IMR-90 (cell line): ENCODE results near the gene CEP68. TPM values are rescaled to one million over a fixed set of nuclear protein-coding genes. Genes with fewer than 3 reads are reported as not detected.
A peak's percentile ranks its signal among the peaks of the same experiment; 100 is the strongest.

Experiments
- ATAC-seq: fragments of 200-7000 bp; cut with Tn5 transposase; 2 replicates; pipeline ENCODE4 v1.9.1; 2020; ENCODE audit warnings: low read depth, mild to moderate bottlenecking, moderate library complexity
- BruUV-seq: library from RNA; stranded (reverse); fragments of 400-500 nt; replicated peaks from 2 replicates; lab custom pipeline; 2021; lab: Mats Ljungman, UMichigan
- CTCF ChIA-PET: fragments of 300-600 bp; formaldehyde crosslinking; extraction: SDS; loops from one replicate; lab custom pipeline; 2021; ENCODE audit warnings: antibody characterized with exemption; lab: Yijun Ruan, JAX
- POLR2A ChIA-PET: fragments of 300-600 bp; sonication (Branson Sonifier 250); formaldehyde crosslinking; loops from one replicate; lab custom pipeline; 2022; ENCODE audit warnings: antibody characterized with exemption; ENCODE audit not compliant: unreplicated experiment; lab: Charles Lee
- DNase-seq: peaks from one replicate; pipeline ENCODE4 v3.0.0; 2013
- H2AFZ ChIP-seq: replicated peaks from 2 replicates; pipeline ENCODE3; 2013; ENCODE audit warnings: low read length, mild to moderate bottlenecking; ENCODE audit not compliant: poor library complexity
- H2AK5ac ChIP-seq: 2 replicates; pipeline ENCODE4 v1.6.1; 2013; ENCODE audit warnings: low read depth, low read length, inconsistent platforms
- H2AK9ac ChIP-seq: replicated peaks from 2 replicates; pipeline ENCODE3; 2013; ENCODE audit warnings: mild to moderate bottlenecking, low read depth, low read length, moderate library complexity; ENCODE audit not compliant: poor library complexity
- H2BK120ac ChIP-seq: 2 replicates; pipeline ENCODE4 v1.6.1; 2013; ENCODE audit warnings: low read depth, low read length, inconsistent platforms
- H2BK15ac ChIP-seq: 3 replicates; pipeline ENCODE4 v1.6.1; 2013; ENCODE audit warnings: low read depth, low read length, inconsistent platforms
- H2BK20ac ChIP-seq: 2 replicates; pipeline ENCODE4 v1.6.1; 2013; ENCODE audit warnings: low read depth, mild to moderate bottlenecking, inconsistent platforms, low read length, moderate library complexity
- H2BK5ac ChIP-seq: 2 replicates; pipeline ENCODE4 v1.6.1; 2013; ENCODE audit warnings: mild to moderate bottlenecking, low read depth, low read length, inconsistent platforms; ENCODE audit not compliant: poor library complexity, severe bottlenecking
- H3K14ac ChIP-seq: replicated peaks from 2 replicates; pipeline ENCODE4 v1.6.1; 2013; ENCODE audit warnings: low read depth, low read length, inconsistent platforms
- H3K18ac ChIP-seq: 2 replicates; pipeline ENCODE4 v1.6.1; 2013; ENCODE audit warnings: low read depth, low read length, control low read depth
- H3K23ac ChIP-seq: 2 replicates; pipeline ENCODE4 v1.6.1; 2013; ENCODE audit warnings: low read depth, low read length, inconsistent platforms
- H3K27ac ChIP-seq: 2 replicates; pipeline ENCODE4 v1.5.1; 2013; ENCODE audit warnings: mild to moderate bottlenecking, control low read depth, low read length; ENCODE audit not compliant: insufficient read depth
- H3K27me3 ChIP-seq: 2 replicates; pipeline ENCODE4 v1.6.1; 2013; ENCODE audit warnings: low read length; ENCODE audit not compliant: control insufficient read depth, insufficient read depth
- H3K36me3 ChIP-seq: 2 replicates; pipeline ENCODE4 v1.6.1; 2013; ENCODE audit warnings: low read length, mixed read lengths; ENCODE audit not compliant: control insufficient read depth, insufficient read depth
- H3K4ac ChIP-seq: 2 replicates; pipeline ENCODE4 v1.6.1; 2013; ENCODE audit warnings: low read depth, low read length, inconsistent platforms
- H3K4me1 ChIP-seq: 2 replicates; pipeline ENCODE4 v1.6.1; 2013; ENCODE audit warnings: low read length, mixed read lengths; ENCODE audit not compliant: control insufficient read depth, insufficient read depth
- H3K4me2 ChIP-seq: 2 replicates; pipeline ENCODE4 v1.6.1; 2013; ENCODE audit warnings: low read depth, mild to moderate bottlenecking, control low read depth, low read length, moderate library complexity
- H3K4me3 ChIP-seq: 2 replicates; pipeline ENCODE4 v1.5.1; 2013; ENCODE audit warnings: low read depth, mild to moderate bottlenecking, control low read depth, low read length, moderate library complexity; ENCODE audit not compliant: insufficient read depth
- H3K56ac ChIP-seq: 2 replicates; pipeline ENCODE4 v1.6.1; 2013; ENCODE audit warnings: low read length, inconsistent platforms; ENCODE audit not compliant: insufficient read depth; ENCODE audit errors: extremely low read depth
- H3K79me1 ChIP-seq, 2 experiments: 2 replicates each; pipeline ENCODE4 v1.6.1; 2013; ENCODE audit warnings: low read length in 2 of 2, inconsistent platforms in 1 of 2, low read depth in 1 of 2
- H3K9ac ChIP-seq: 2 replicates; pipeline ENCODE4 v1.6.1; 2013; ENCODE audit warnings: low read depth, low read length, control low read depth
- H3K9me1 ChIP-seq: 2 replicates; pipeline ENCODE4 v1.6.1; 2013; ENCODE audit warnings: low read length, inconsistent platforms; ENCODE audit not compliant: insufficient read depth
- H3K9me3 ChIP-seq: 2 replicates; pipeline ENCODE4 v1.6.1; 2013; ENCODE audit warnings: low read length; ENCODE audit not compliant: control insufficient read depth, insufficient read depth
- H4K20me1 ChIP-seq: 2 replicates; pipeline ENCODE4 v1.6.1; 2013; ENCODE audit warnings: low read length, inconsistent platforms; ENCODE audit not compliant: insufficient read depth
- H4K5ac ChIP-seq: 2 replicates; pipeline ENCODE4 v1.6.1; 2013; ENCODE audit warnings: mild to moderate bottlenecking, low read depth, low read length, control low read depth
- H4K8ac ChIP-seq, 2 experiments: 2 replicates each; pipeline ENCODE4 v1.6.1; 2013; ENCODE audit warnings: low read depth in 2 of 2, low read length in 2 of 2, control low read depth in 1 of 2, inconsistent platforms in 1 of 2
- H4K91ac ChIP-seq: 2 replicates; pipeline ENCODE4 v1.6.1; 2013; ENCODE audit warnings: low read depth, low read length, inconsistent platforms; ENCODE audit not compliant: insufficient read depth
- MAFK ChIP-seq: IDR thresholded peaks from 2 replicates; pipeline ENCODE4 v1.6.1; 2012; ENCODE audit warnings: low read depth, low read length, improper control_type of control experiment
- RCOR1 ChIP-seq: IDR thresholded peaks from 2 replicates; pipeline ENCODE4 v1.6.1; 2012; ENCODE audit warnings: mild to moderate bottlenecking, low read length, improper control_type of control experiment; ENCODE audit not compliant: insufficient replicate concordance
- WGBS, 2 experiments: methylation state at CpG; one replicate each; pipeline versions ENCODE4 v1.1.5 to v1.1.7; 2013; ENCODE audit warnings: missing lambda C conversion rate in 2 of 2; ENCODE audit not compliant: insufficient read length in 1 of 2; ENCODE audit errors: extremely low coverage in 2 of 2; 5-methylcytosine and 5-hydroxymethylcytosine counted together
- dilution Hi-C: fragments of 300-500 bp; cut with HindIII; formaldehyde crosslinking; loops from one replicate; pipeline ENCODE4 v1.14.3; 2018; ENCODE audit warnings: low sequenced_read_pairs; ENCODE audit not compliant: unreplicated experiment
- in situ Hi-C: fragments of 300-500 bp; cut with MboI; formaldehyde crosslinking; loops from 3 replicates; pipeline ENCODE4 v1.14.3; 2019; ENCODE audit warnings: low sequenced_read_pairs, inconsistent platforms, mixed read lengths
- intact Hi-C: fragments of 100-400 bp; cut with micrococcal nuclease; formaldehyde crosslinking; loops from 2 replicates; pipeline ENCODE4 v1.10.0; 2022
- polyA plus RNA-seq, 3 experiments: library from polyadenylated mRNA; depleted of rRNA; stranded (reverse); fragments of >200 nt; gene quantifications; 2 replicates each; pipeline ENCODE4 v1.2.3, GENCODE V29; 2012; ENCODE audit warnings: low replicate concordance in 1 of 3
- total RNA-seq: library from RNA; depleted of rRNA; stranded (reverse); fragments of >200 nt; gene quantifications from 2 replicates; pipeline ENCODE4 v1.2.3, GENCODE V29; 2012

CEP68 gene
- total and polyA plus RNA-seq, 2 of the 4 experiments (the other 2 are of a cell fraction): 5.5 to 5.6 TPM

GRCh38 chr2:65134158-65134557 lies 77.9 kb downstream of the CEP68 start:
- Histone ChIP-seq H4K91ac (no peak overlapping the region), H3K4me3 (no peak overlapping the region), H2BK120ac (no peak overlapping the region), H2BK20ac (no peak overlapping the region), H4K20me1 (peaks cover 7% of the 10 kb centered on the region), H3K27me3 (no peaks in the 10 kb centered on the region), H2AK5ac (no peak overlapping the region), H3K4me1 (peaks cover 4% of the 10 kb centered on the region), H3K36me3 (no peaks in the 10 kb centered on the region), H3K4me2 (no peak overlapping the region), H3K27ac (no peak overlapping the region), H3K9ac (no peak overlapping the region), H2AK9ac (no peak overlapping the region), H2BK15ac (no peak overlapping the region), H3K79me1 (peaks cover 3 to 6% of the 10 kb centered on the region in 2 experiments; a peak in 3 of 4 replicates), H3K56ac (no peak overlapping the region), H3K18ac (no peak overlapping the region), H2AFZ (no peak overlapping the region), H3K14ac (no peak overlapping the region), H2BK5ac (no peak overlapping the region), H4K8ac (no peak overlapping the region), H4K5ac (no peak overlapping the region), H3K9me1 (peaks cover 5% of the 10 kb centered on the region; the same call in 1 of the 2 replicates), H3K4ac (no peak overlapping the region), H3K23ac (no peak overlapping the region), H3K9me3 (no peaks in the 10 kb centered on the region)
- BruUV-seq: no TSS peak
- ChIA-PET POLR2A (interaction anchor here (0.7 kb wide), 1 partner anchor 14 kb away, joined by 3 read pairs; no protein-coding TSS in a partner anchor), CTCF (no interaction called here)
- intact Hi-C loops: loop anchor here (5.0 kb wide), 1 partner anchor 93 kb away; the partner anchor contains the start of gene ACTR2
- no CpG with 5 or more reads among the region's 7 CpGs for WGBS, 2 experiments
- TF ChIP-seq MAFK (0 out of 2 replicates have a peak, but pooled peaks have one; percentile 4), RCOR1 (no peak)
- no peak for DNase-seq
- no peak for ATAC-seq
- in situ Hi-C loops: no loop called here
- dilution Hi-C loops: no loop called here
